Germinal center (tissue), 1 donor: ENCODE measurements around the gene BAHCC1.

Experiments used
- DNase-seq: peaks from one replicate; pipeline ENCODE4 v3.0.0; 2012; ENCODE audit warnings: mixed read lengths, low spot score

The BAHCC1 gene

DNA sequence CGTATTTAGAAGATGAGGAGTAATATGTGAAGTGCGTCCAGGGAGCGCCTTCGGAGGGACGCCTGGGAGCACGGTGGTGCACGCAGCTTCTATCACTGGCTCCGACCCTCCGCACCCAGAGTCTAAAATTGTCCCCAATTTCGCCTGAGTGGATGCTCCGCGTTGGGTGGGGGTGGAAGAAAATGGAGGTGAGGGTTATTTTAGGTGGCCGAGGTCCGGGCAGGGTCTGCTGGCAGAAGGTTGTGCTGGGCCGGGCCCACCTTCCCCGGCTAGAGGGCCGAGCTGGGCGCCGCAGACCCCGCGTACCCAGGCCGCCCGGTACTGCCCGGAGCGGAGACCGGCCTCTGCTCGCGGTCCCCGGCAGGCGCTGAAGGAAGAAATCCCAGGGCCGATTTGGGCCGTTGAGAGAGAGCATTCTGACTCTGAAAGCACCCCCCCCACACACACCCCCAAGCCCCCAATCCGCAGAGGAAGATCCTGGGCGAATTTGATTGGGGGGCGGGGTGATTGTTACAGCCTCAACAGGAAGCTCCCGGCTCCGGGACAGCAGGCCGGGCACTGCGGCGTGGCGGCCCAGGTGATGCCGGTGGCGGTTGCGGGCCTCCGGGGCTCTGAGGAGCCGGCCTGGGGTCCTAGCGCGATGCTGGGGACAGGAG is 3.0 kb downstream of the BAHCC1 start:
- no peak for DNase-seq

DNA sequence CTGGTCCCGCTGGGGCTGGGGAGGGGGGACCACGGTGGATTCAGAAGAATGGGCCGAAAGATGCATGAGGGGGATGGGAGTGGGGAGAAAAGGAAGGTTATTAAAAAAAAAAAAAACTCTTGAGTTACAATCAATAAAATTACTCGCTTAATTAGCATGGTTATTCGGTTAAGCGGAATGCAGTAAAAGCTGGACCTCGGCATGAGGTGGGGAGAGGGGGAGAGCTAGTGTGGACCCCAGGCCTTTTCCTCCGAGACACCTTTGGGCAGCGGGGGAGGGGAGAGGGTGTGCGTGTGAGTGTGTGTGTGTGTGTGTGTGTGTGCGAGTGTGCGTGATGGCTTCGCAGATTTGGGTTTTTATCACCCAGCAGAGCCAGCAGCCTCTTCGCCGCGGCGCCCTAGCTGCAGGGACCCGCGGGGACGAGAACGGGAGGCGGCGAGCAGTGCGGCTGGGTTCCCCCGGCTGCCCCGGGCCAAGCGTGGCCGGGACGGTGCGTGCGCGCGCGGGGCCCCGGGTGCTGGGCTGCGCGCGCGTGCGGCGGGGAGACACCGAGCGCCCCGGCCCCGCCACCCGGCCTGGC is 3.7 kb downstream of the BAHCC1 start:
- no peak for DNase-seq

DNA sequence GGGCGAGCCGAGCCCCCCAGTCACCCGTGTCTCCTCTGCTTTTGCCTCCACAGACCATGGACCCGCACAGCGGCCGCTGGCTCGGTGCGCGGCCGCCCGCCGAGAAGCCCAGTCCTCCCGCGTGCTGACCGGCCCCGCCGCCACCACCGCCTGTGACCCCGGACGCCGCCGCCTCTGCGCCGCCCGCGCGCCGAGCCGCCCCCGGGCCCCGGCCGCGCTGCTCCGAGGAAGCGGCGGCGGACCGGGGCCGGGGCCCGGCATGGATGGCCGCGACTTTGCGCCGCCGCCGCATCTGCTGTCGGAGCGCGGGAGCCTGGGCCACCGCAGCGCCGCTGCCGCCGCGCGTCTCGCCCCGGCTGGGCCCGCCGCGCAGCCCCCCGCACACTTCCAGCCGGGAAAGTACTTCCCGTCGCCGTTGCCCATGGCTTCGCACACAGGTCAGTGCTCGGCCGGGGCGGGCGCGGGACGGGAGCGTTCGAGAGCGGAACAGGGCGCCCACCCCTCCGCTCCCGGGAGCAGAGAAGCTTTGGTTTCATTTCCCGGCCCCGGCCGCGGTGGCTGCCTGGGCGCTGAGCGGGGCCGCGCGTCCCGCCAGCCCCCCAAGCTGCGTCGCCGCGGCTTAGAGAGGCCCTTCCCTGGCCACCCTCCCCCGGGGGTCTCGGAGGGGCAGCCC is 4.4 kb downstream of the BAHCC1 start:
- DNase-seq: peak; percentile 52

DNA sequence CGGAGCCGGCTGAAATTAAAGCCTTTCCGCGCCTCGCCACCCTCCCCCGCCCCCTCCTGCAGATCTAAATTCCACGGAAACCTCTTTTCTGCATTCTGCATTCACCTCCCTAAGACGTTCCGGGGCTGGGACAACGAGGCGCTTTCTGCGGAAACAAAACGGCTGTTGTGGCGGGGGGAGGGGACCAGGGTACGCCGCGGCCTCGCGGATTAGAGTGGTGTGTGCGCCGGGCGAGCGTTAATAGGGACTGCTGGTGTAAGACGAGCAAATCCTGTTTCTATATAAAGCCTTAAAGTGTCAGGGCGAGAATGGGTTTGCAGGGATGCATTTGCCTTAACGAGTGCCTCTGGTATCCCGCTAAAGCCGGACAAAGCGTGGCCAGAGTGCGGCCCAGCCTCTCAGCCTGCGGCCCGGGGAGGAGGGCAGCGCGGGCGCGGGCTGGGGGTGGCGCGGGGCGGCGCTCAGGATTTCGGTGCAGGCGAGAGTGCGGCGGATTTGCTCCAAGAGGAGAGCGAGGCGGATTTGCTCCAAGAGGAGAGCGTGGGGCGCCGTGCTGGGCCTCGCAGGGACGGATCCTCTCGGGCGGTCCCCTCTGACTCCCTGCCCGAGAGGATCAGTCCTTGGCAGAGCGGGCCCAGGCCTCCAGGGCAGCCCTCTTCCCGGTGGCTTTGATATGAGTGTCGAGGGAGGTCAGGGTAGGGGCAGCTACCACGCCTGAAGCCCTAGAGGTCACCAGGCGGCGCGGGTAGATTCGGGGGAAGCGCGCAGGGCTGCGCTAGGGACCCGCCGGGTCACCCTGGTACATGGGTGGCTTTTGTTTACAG is 5.1 kb downstream of the BAHCC1 start:
- DNase-seq: no peak

DNA sequence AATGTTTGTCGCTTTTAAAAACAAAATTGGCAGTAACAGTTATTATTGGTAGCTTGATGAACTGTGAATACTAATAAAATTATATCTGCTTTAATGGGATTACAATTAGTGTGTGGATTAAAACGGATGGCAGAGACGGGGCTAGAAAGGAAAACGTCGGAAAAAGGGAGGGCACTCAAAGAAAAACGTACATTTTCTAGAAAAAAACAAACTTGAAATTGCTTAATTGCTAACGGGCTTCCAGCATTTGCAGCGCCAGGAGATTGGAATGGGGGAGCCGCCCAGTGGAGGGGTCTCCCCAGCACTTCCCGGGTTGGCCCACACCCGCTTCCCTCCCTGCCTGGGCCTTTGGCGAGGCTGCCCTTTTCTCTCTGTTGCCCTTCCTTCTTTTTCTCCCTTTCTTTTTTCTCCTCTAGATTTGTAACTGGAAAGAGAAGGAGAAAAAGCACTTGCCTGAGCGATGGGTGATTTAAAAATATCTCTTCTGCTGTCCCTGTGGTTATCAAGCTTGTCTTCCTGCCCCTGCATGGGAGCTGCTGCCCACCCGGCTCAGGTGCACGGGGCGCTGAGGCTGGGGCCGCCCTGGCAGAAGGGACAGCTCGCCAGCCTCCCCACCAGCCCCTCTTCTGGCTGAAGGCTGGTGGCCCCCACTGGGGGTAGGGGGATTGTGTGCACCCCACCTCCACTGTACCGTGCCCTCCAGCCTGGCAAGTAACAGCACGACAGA is 5.9 kb downstream of the BAHCC1 start:
- DNase-seq: no peak

DNA sequence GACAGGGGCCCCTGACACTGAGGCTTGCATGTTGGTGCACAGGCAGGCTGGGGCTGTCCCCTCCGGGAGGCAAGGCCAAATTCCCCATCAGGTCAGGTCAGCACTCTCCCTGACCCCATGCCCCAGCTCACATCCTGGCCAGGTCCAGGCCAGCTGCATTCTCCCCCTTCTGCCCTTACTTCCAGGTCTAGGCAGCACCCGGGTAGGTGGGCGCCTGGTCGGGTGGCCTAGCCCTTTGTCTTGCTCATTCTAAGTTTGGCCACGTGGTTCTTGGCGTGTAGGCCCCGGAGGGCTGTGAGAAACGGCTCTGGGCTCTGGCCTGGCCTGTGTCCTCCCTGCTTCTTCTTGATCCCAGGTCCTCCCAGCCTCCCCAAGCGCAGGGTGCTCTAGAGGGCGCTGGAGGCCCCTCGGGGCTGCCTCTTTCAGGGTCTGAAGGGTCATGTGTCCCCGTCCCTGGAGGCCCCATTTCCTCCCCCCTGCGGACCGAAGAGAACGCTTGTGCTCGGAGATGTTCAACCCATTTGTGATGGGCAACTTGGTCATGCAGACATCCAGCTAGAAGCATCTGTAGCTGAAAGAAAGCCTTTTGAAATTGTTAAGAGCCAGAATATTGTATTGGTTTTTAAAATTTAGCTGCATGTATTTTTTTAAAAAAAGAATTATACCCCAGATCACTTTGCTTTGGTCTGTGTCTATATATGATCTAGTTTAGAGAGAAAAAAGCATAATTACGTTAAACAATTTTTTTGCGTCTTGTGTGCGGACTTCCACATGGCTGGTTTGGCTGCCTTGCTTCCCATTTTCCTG is 6.7 kb downstream of the BAHCC1 start:
- DNase-seq: no peak

DNA sequence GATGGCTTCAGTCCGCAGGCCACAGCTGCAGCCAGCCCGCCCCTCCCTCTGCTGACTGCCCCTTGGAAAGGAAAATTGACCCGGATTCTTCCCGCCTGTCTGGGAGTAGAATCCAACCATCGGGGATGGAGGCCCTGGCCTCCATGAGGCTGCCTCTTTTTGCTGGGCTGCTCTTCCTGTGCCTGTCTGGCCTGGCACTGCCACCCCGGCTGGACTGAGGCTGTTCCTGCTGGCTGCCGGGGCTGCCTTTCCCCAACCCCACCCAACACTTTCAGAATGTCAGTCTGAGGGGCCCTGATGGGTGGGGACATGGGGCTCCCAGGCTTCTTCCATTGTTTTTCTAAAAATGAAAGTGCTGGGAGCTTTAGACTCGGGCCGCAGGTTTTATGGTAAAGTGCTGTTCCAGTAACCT is 7.3 kb downstream of the BAHCC1 start:
- no peak for DNase-seq

DNA sequence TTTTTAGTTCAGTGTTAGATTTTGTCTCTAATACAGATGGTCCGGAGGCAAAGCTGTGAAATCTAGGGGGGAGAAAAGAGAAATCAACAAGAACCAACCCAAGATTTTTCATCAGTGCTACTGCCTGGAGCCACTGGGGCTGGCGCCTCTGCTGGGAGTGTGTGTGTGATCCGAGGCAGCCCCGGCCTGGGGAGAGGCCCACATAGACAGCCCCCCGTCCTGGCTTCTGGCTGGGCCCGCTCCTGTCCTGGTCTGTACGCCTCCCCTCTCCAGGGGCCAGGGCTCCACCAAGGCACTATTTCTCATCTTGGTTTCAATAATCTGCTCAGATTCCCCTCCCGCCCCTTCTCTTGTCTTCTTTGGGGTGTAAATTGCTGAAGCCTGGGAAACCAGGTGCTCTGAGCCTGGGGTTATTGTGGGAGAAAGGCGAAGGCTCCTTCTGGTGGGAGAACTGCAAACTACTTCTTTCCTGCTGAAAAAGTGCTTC is 7.8 kb downstream of the BAHCC1 start:
- DNase-seq: no peak

DNA sequence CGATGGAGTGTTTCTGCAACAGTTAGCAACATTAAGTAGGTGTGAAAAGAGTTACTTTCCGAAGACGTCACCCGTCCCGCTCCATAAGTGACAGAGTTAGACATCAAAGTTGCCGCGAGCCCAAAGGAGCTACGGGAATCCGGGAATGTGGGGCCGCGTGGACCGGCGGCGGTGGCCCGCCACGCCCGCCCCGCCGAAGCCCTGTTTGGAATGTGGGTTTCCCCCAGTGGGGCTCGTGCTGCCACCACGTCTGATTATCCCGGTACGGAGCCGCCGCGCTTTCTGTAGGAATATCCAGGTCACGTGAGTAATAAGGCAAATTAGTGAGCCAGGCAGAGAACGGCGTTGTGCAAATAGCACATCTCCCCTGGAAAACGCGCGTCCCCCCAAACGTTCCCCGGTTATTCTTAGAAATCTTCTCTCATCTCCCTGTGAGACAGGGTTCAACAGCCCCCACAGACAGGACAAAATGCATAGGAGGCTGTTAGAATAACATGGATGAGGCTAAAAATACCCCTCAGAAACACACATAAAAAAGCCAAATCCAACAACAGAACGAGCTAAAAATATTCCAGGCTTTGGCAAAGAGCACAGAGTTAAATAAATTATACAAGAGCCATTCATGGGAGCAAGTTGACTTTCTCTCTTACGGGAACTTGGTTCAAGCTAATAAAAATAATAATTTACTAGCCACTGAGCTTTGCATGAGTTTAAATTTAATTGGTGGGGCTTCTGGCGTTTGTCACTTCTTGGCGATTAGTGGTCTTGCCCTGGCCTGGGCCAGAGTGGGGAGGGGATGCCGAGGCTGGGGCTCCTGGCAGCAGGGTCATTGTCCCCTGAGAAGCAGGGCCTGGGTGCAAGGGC is 8.6 kb downstream of the BAHCC1 start:
- DNase-seq: no peak

DNA sequence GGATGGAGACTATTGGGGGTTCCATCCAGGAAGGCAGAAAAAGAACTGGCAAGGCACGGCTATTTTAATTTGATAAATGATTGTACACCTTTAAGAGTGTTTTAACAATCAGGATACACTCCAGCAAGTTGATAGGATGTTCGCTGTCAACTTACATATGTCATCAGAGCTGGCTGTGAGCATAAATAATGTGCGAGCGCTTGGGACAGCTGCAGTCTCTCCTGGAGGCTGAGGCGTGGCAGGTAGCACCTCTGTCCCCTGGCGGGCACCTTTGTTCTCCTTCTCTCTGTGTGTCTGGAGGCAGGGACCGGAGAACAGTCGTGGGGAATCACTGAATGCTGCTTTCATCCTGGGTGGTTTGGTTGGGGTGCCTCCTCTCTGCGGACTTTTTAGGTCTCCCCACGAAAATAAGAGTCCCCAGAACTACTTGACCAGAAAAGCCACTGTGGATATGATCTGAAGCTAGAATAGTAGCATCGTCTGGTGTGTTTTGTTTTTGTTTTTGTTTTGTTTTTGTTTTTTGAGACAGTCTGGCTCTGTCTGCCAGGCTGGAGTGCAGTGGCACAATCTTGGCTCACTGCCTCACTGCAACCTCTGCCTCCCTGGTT is 9.4 kb downstream of the BAHCC1 start:
- no peak for DNase-seq

DNA sequence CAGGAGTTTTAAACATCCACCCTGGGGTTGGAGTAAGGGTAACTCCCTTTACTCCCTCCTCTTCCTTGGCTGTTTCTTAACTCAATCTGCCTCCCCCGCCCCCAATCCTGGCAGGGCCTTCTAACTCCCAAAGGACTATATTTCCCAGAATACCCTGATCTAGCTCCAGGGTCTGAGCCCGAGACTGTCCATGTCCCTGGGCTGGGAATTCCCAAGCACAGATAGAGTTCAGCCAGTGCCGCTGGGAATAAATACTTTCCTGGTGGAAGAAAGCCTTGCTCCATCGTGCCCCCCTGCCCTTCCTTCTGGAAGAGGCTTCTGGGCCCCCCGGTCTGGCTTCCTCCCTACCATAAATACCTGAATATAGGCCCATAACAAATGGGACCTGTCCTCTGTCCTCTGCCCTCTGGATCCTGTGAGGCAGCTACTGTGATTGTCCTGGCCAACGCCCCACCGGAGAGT is 10.2 kb downstream of the BAHCC1 start:
- no peak for DNase-seq

DNA sequence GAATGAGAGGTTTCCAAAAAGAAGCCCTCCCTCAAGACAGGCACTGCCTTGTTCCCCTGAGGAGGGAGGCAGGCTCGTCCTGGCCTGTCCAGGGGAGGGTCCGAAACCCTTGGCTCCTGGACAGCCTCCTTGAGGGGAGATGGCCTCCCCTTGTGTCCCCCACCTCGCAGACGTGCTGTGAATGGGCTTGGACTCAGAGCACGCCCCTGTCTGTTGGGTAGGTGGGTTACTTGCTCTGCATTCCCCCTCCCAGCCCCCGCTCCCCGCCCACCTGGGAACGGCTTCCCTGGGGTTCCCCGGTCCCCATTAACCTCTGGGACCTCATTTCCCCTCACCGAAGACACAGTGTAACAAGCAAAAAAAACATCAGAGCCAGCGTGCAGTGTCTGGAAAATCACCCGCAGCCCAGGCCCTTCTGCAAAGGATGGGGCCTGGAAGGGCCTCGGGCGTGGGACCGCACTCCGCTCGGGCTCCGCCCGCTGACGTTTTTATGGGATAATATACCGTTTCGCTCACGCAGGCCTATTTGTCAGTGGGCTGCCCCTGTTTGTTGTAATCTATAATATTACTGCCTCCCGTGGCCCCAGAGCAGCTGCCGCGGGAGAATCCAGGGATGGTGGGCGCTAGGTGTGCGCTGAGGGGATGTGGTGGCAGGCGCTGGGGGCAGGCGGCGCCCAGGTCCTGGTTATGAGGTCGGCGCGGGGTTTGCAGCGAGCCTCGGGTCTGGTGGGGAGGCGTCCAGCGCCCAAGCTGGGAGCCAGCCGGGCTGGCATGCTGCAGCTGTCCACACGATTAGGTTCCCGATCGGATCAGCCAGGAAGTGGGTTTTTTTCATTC is 11.1 kb downstream of the BAHCC1 start:
- no peak for DNase-seq

DNA sequence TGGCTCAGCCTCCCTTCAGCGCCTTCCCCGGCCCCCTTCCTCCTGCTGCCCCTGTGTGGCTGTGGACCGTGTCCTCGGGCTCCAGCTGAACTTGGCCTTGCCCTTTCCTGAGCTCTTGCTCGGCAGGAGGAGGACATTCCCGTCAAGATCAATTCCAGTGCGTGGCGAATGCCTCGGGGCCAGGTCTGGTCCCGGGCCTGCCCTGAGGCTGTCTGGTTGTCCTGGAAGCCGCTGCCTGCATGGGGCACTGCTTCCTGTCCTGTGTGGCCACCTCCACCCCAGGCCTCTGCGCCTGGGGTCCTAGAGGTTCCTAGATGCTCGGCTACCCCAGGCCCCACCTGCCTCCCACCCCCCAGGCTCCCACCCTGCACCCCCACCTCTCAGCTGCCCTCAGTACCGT is 12.8 kb downstream of the BAHCC1 start:
- DNase-seq: no peak

DNA sequence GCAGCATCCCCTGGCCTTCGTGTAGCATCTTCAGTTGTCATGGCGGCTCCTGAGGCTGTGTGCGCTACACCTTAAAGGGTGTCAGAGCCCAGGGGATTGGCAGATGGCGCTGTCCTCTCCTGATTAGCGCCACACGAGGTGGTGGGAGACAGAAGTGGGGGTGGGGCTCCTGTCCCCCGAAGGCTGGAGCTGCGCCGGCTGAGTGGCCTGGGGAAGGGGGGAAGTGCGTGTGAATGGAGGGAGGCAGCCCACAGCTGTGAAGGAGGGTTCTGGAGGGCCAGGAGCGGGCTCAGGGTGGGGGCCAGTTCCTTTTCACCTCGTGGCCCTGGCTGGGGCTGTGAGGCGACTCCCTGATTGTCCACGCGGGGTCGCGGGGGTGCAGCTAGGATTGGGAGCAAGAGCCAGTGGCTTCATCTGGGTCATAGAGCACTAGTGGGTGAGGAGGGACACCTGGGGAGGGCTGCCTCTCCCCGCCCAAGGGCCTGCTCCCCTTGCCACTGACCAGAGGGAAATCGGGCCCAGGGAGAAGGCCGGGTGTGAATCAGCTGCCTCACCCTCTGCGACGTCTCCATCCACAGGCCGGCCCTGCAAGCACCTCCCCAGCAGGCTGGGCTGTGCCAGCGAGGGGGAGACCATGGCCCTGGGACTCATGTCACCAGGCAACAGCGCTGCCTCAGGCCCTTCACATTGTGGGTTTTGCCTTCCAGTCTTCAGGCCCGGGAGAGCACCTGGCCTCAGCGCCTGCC is 14.1 kb downstream of the BAHCC1 start:
- DNase-seq: no peak

DNA sequence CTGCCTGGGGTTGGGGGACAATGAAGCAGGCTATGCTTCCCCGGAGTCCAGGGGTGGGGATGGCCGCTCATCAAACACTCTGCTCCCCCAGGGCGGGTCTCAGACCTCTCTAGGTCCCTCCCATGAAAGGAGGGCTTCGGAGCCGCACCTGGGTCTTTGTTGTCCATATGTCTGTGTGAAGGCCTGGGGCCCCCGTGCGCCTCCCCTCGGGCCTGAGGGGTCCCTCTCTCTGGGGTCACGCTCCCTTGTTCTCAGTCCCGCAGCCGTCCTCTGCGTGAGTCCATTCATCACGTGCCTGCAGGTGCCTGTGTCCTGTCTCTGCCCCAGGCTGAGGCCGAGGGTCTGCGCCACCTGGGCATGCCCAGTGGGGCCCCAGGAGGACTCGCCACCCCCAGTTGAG is 15.6 kb downstream of the BAHCC1 start:
- no peak for DNase-seq

DNA sequence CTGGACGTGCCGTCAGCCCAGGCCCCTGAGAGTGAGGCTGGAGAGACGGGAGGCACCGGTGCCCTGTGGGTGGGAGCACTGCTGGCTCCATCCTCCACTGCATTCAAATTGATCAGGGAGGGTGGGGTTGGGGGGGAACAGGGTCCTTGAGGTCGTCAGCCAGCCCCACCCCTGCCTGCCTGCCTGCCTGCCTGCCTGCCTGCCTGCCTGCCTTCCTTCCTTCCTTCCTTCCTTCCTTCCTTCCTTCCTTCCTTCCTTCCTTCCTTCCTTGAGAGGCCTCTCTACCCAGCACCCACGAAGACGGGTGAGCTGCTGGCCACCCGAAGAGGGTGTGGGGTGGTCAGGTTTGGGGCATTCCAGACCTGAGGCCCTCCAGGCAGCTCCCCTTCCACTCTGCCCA is 16.0 kb downstream of the BAHCC1 start:
- no peak for DNase-seq

DNA sequence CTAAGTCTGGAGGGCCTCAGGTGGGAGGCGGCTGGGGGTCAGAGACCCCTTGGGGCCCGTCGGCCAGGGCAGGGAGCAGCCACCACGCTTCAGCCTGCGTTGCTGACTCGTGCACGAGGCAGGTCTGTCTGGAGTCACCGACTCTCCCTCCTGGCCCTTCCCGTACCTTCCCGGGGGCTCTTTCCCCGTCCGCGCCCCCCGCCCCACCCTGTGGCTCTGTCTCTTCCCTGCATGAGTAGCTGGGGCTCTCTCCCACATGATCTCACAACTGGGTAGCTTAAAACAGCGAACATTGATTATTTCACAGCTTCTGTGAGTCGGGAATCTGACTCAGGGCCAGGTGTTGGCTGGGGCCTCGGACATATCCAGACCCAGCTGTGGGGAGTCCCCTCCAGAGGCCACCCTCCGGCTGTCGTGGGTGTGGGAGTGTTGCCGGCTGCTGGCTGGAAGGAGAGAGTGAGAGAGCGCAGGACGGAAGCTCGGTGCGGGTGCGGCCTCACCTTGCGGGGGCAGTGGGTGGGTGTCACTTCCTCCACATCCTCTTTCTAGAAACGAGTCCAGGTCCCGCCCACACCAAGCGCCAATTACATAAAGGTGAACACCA is 17.3 kb downstream of the BAHCC1 start:
- no peak for DNase-seq
